Measurements from ENCODE around the gene TTC1. TPM values are rescaled to one million over a fixed set of nuclear protein-coding genes. Genes with fewer than 3 reads are reported as not detected.

Gene TTC1
- polyA plus RNA-seq, 10 donors = 44.3 to 52.6 (median 48.1) TPM

DNA sequence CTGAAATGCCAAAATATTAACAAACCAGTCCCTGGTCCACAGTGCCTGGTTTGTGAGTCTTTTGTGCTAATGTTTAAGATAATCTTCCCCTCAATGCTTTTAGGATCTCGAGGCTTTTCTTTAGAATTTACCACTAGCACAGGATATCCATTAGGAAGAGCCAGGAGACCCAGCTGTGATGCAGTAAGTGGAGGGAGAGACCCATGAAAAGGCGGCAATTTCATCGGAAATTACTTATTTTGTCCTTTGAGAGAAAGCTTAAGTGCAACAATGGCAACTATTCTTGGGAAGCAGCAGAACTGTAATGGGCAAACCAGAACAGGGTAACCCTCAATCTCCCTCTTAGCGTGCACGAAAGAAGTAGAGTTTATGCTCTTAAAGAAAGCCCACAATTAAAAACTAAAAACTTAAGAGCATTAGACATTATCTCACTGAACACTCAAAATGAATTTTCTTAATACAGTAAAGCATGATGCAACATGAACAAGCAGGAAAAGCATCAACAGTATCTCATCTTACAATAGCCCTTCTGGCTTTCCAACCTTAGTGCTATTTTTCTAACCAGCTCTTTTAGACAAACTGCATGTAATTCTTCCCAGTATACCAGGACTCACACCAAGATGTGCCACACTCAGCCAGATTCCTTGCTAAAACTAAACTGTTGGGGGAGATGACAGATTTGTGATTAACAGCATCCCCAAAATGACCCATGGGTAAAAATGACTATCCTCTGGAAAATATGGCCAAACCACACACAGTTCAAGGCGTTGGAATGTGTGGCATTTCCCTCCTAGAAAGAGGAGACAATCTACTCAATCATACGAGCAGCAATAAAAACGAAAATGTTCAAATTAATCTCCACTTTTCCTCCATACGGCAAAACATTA lies 73.9 kb downstream of the TTC1 start:
- peak; percentile 20 to 85 (median 40) for DNase-seq

- no peak for DNase-seq
Measured at GRCh38 chr5:160083501-160083900, 74.6 kb downstream of the TTC1 start.

DNA sequence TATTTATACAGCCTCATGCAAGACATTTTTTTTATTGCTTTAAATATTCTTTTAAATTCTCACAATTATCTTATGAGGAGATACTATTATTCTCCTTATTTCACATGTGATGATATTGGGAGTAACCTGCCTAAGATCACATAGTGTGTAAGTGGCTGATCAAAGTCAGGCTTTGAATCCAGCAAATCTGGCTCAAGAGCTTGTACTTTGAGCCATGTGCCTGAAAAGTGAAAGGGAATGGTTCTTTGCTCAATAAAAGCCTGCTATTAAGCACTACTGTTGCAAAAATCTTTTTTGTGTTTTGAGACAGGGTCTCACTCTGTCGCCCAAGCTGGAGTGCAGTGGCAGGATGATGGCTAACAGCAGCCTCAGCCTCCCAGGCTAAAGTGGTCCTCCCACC lies 75.2 kb downstream of the TTC1 start:
- DNase-seq = no peak

- no peak for DNase-seq
Measured at GRCh38 chr5:160087199-160087598, 78.3 kb downstream of the TTC1 start.

DNA sequence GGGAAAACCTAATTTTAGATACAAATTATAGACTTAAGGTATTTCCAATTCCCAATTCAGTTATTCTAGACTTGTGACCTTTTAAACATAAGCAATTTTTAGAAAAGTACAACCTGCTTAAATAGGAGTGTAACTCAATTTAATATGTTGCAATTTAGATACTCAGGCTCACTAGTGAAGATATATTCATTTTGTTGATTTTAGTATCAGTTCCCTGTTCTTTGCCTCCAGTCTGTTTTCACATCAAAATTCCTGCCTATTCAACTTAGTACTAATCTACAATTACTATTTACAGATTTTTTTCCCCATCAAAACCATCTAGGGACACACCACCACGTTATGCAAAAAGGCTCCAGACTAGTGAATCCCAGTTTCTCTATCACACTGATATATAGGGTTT lies 79.9 kb downstream of the TTC1 start:
- no peak for DNase-seq

- DNase-seq = no peak
Measured at GRCh38 chr5:160089531-160089930, 80.6 kb downstream of the TTC1 start.

DNA sequence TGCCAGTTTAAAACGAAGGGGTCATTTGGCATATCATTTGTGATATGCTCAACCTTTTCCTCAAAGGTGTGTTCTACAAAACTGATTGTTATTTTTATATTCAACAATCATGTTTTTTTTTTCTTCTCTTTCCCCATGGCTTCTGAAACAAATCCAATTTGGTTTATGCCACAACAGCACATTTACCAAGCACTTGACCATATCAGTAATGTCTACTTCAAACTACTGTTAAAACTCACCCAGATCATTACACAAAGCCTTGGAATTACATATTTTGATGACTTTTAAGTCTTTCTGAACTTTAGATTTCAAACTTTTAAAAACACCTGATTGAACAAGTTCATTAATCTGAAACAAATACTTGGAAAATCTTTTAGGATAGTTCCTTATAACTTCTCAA lies 81.1 kb downstream of the TTC1 start:
- DNase-seq = no peak

GRCh38 chr5:160092514-160092913 lies 83.6 kb downstream of the TTC1 start:
- DNase-seq = no peak

GRCh38 chr5:160092960-160093707 lies 84.2 kb downstream of the TTC1 start:
- no peak for DNase-seq

GRCh38 chr5:160096178-160096577 lies 87.2 kb downstream of the TTC1 start:
- DNase-seq = no peak

GRCh38 chr5:160097991-160098390 lies 89.1 kb downstream of the TTC1 start:
- no peak for DNase-seq

DNA sequence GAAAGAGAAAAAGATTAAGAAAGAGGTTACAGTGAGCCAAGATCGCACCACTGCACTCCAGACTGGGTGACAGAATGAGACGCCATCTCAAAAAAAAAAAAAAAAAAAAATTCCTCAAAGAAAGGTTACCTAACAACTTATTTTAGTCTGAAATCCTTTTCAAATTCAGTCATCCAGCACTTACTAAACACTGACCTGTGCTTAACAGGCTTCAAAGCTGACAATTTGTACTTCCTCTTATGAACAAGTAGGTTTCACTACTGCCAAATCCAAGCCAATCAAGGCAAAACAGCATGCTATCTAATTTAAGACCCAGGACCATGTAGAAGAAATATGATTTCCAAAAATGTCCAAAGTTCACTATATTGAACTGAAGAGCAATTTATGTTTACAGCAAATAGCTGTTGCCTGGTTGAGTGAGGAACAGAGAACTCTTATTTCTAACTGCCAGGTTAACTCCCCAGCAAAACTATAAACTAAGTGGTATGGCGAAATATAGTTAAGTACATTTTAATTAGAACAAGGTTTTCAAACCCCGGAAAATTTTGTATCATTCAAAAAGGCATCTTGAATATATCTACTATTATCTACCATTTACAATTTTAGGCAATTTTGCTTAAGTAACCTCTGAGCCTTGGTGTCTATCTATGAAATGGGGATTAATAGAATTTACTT lies 96.9 kb downstream of the TTC1 start:
- peak in 1 of 3 donors; percentile 7 for DNase-seq

- DNase-seq = no peak
Measured at GRCh38 chr5:160108124-160108523, 99.2 kb downstream of the TTC1 start.

Other genes starting within 250 kb of the TTC1 start
- under 1 TPM in 9 of 10 donors, not detected in 1; 0.18 to 0.68 (median 0.39) TPM for gene ADRA1B, start 92.7 kb upstream of the TTC1 start, polyA plus RNA-seq (ENCODE audit: insufficient read length in 10 of 10)
- gene PWWP2A, start 110.3 kb downstream of the TTC1 start, polyA plus RNA-seq (ENCODE audit: insufficient read length in 10 of 10) = 10 to 100 TPM; 11.7 to 18.4 (median 14.3) TPM
- gene FABP6, start 220.4 kb downstream of the TTC1 start, polyA plus RNA-seq (ENCODE audit: insufficient read length in 10 of 10) = under 1 TPM in 4 of 10 donors, not detected in 6; 0.23 to 0.37 (median 0.27) TPM